Activated T-helper 2 cell treated with anti-CD3 and anti-CD28 coated beads, Interferon-gamma antibody, Interleukin-2, Interleukin-4, amounts not matched to agents 10 μg/mL and 5 μg/mL and 100 μg/mL, durations not matched to agents 14 hours and 24 hours and 36 hours (primary cell): ENCODE data around the gene AKAP1. TPM values are rescaled to one million over a fixed set of nuclear protein-coding genes. Genes with fewer than 3 reads are reported as not detected.

ENCODE experiments used
- DNase-seq: peaks from one replicate; pipeline ENCODE4 v3.0.0; 2021; ENCODE audit warnings: low spot score
- H3K27ac Mint-ChIP-seq: one replicate; pipeline ENCODE4 v1.8.0; 2021; ENCODE audit warnings: mixed read lengths
- H3K27me3 Mint-ChIP-seq: one replicate; pipeline ENCODE4 v1.8.0; 2021; ENCODE audit warnings: low read depth, mixed read lengths
- H3K36me3 Mint-ChIP-seq: one replicate; pipeline ENCODE4 v1.8.0; 2021; ENCODE audit warnings: low read depth, mixed read lengths
- H3K4me1 Mint-ChIP-seq: one replicate; pipeline ENCODE4 v1.8.0; 2021; ENCODE audit warnings: low read depth, mixed read lengths
- H3K4me3 Mint-ChIP-seq: one replicate; pipeline ENCODE4 v1.8.0; 2021; ENCODE audit warnings: low read depth, mild to moderate bottlenecking, moderate library complexity, mixed read lengths
- H3K9me3 Mint-ChIP-seq: one replicate; pipeline ENCODE4 v1.8.0; 2021; ENCODE audit warnings: mixed read lengths
- intact Hi-C: fragments of 100-400 bp; cut with micrococcal nuclease; formaldehyde crosslinking; loops from one replicate; pipeline ENCODE4 v1.15.1; 2023
- total RNA-seq: library from RNA; stranded (reverse); gene quantifications from 2 replicates; pipeline ENCODE4 v1.2.3, GENCODE V29; 2022

Gene AKAP1
- total RNA-seq, 1 donor from 2014 or later, result 38.7 TPM

GRCh38 chr17:57132663-57133062, 47.6 kb downstream of the AKAP1 start:
- Mint-ChIP-seq H3K27ac (no peak overlapping the region), H3K4me1 (peaks cover 5% of the 10 kb centered on the region), H3K36me3 (no peaks in the 10 kb centered on the region), H3K9me3 (no peaks in the 10 kb centered on the region), H3K4me3 (no peak overlapping the region), H3K27me3 (peaks cover 1% of the 10 kb centered on the region)
- DNase-seq, result no peak
- intact Hi-C loops, result loop anchor here (5.0 kb wide), 1 partner anchor 110 kb away; no protein-coding TSS in a partner anchor

- Mint-ChIP-seq H3K9me3 (no peaks in the 10 kb centered on the region), H3K4me3 (no peak overlapping the region), H3K27ac (no peak overlapping the region), H3K4me1 (peaks cover 5% of the 10 kb centered on the region), H3K36me3 (no peaks in the 10 kb centered on the region), H3K27me3 (peaks cover 3% of the 10 kb centered on the region)
- no peak for DNase-seq
- intact Hi-C loops, result loop anchor here (5.0 kb wide), 1 partner anchor 109 kb away; no protein-coding TSS in a partner anchor
Observed at GRCh38 chr17:57133486-57133885, 48.4 kb downstream of the AKAP1 start.

GRCh38 chr17:57135026-57135788, 50.2 kb downstream of the AKAP1 start:
- no peak overlapping the region for H3K27ac Mint-ChIP-seq
- H3K4me3 Mint-ChIP-seq, result no peak overlapping the region
- no peaks in the 10 kb centered on the region for H3K36me3 Mint-ChIP-seq
- peaks cover 3% of the 10 kb centered on the region for H3K27me3 Mint-ChIP-seq
- no peak for DNase-seq
- H3K9me3 Mint-ChIP-seq, result no peaks in the 10 kb centered on the region
- intact Hi-C loops, result no loop called here
- H3K4me1 Mint-ChIP-seq, result peaks cover 5% of the 10 kb centered on the region

- no peak for DNase-seq
- no peaks in the 10 kb centered on the region for H3K9me3 Mint-ChIP-seq
- intact Hi-C loops, result no loop called here
- no peaks in the 10 kb centered on the region for H3K36me3 Mint-ChIP-seq
- no peak overlapping the region for H3K27ac Mint-ChIP-seq
- no peak overlapping the region for H3K4me3 Mint-ChIP-seq
- H3K4me1 Mint-ChIP-seq, result peaks cover 5% of the 10 kb centered on the region
- peaks cover 2% of the 10 kb centered on the region for H3K27me3 Mint-ChIP-seq
Observed at GRCh38 chr17:57135789-57136291, 50.8 kb downstream of the AKAP1 start.

- peaks cover 5% of the 10 kb centered on the region for H3K4me1 Mint-ChIP-seq
- DNase-seq, result no peak
- H3K27me3 Mint-ChIP-seq, result peaks cover 2% of the 10 kb centered on the region
- H3K9me3 Mint-ChIP-seq, result no peaks in the 10 kb centered on the region
- no peak overlapping the region for H3K4me3 Mint-ChIP-seq
- no peaks in the 10 kb centered on the region for H3K36me3 Mint-ChIP-seq
- intact Hi-C loops, result no loop called here
- no peak overlapping the region for H3K27ac Mint-ChIP-seq
Observed at GRCh38 chr17:57136355-57136754, 51.3 kb downstream of the AKAP1 start.

- Mint-ChIP-seq H3K4me3 (no peak overlapping the region), H3K4me1 (peaks cover 5% of the 10 kb centered on the region), H3K27me3 (peaks cover 2% of the 10 kb centered on the region), H3K27ac (no peak overlapping the region), H3K36me3 (no peaks in the 10 kb centered on the region), H3K9me3 (no peaks in the 10 kb centered on the region)
- no peak for DNase-seq
- intact Hi-C loops, result no loop called here
Observed at GRCh38 chr17:57138030-57138911, 53.2 kb downstream of the AKAP1 start.

GRCh38 chr17:57138956-57139576, 54.0 kb downstream of the AKAP1 start:
- H3K4me3 Mint-ChIP-seq, result no peak overlapping the region
- DNase-seq, result no peak
- intact Hi-C loops, result no loop called here
- peaks cover 3% of the 10 kb centered on the region for H3K4me1 Mint-ChIP-seq
- peaks cover 2% of the 10 kb centered on the region for H3K27me3 Mint-ChIP-seq
- no peak overlapping the region for H3K27ac Mint-ChIP-seq
- H3K9me3 Mint-ChIP-seq, result no peaks in the 10 kb centered on the region
- H3K36me3 Mint-ChIP-seq, result no peaks in the 10 kb centered on the region

- H3K4me1 Mint-ChIP-seq, result peaks cover 3% of the 10 kb centered on the region
- intact Hi-C loops, result no loop called here
- no peaks in the 10 kb centered on the region for H3K9me3 Mint-ChIP-seq
- no peak for DNase-seq
- peaks cover 2% of the 10 kb centered on the region for H3K27me3 Mint-ChIP-seq
- no peak overlapping the region for H3K27ac Mint-ChIP-seq
- H3K4me3 Mint-ChIP-seq, result no peak overlapping the region
- no peaks in the 10 kb centered on the region for H3K36me3 Mint-ChIP-seq
Observed at GRCh38 chr17:57140316-57140715, 55.3 kb downstream of the AKAP1 start.

GRCh38 chr17:57142925-57143324, 57.9 kb downstream of the AKAP1 start:
- no peak overlapping the region for H3K4me3 Mint-ChIP-seq
- no peak for DNase-seq
- H3K27me3 Mint-ChIP-seq, result peaks cover 2% of the 10 kb centered on the region
- H3K36me3 Mint-ChIP-seq, result no peaks in the 10 kb centered on the region
- no peak overlapping the region for H3K27ac Mint-ChIP-seq
- no peaks in the 10 kb centered on the region for H3K4me1 Mint-ChIP-seq
- intact Hi-C loops, result no loop called here
- H3K9me3 Mint-ChIP-seq, result no peaks in the 10 kb centered on the region

- no peaks in the 10 kb centered on the region for H3K4me1 Mint-ChIP-seq
- no peak overlapping the region for H3K27ac Mint-ChIP-seq
- H3K36me3 Mint-ChIP-seq, result no peaks in the 10 kb centered on the region
- H3K4me3 Mint-ChIP-seq, result no peak overlapping the region
- intact Hi-C loops, result no loop called here
- H3K27me3 Mint-ChIP-seq, result peaks cover under 1% of the 10 kb centered on the region
- no peak for DNase-seq
- no peaks in the 10 kb centered on the region for H3K9me3 Mint-ChIP-seq
Observed at GRCh38 chr17:57143361-57143760, 58.3 kb downstream of the AKAP1 start.

GRCh38 chr17:57143919-57144318, 58.9 kb downstream of the AKAP1 start:
- H3K36me3 Mint-ChIP-seq, result no peaks in the 10 kb centered on the region
- H3K4me3 Mint-ChIP-seq, result no peak overlapping the region
- no peaks in the 10 kb centered on the region for H3K4me1 Mint-ChIP-seq

GRCh38 chr17:57144567-57144966, 59.5 kb downstream of the AKAP1 start:
- Mint-ChIP-seq H3K9me3 (no peaks in the 10 kb centered on the region), H3K4me1 (no peaks in the 10 kb centered on the region), H3K36me3 (no peaks in the 10 kb centered on the region), H3K4me3 (no peak overlapping the region), H3K27me3 (no peaks in the 10 kb centered on the region), H3K27ac (no peak overlapping the region)
- no peak for DNase-seq
- intact Hi-C loops, result no loop called here

More at GRCh38 chr17:57143919-57144318, 58.9 kb downstream of the AKAP1 start:
- H3K9me3 Mint-ChIP-seq, result no peaks in the 10 kb centered on the region
- H3K27me3 Mint-ChIP-seq, result no peaks in the 10 kb centered on the region
- no peak overlapping the region for H3K27ac Mint-ChIP-seq
- DNase-seq, result no peak
- intact Hi-C loops, result no loop called here
